Esophagus mucosa (tissue), 1 donor: ENCODE data around the gene ZNF774. TPM values are rescaled to one million over a fixed set of nuclear protein-coding genes. Genes with fewer than 3 reads are reported as not detected.
"Not testable (repeated sequence)": the region's sequence is repeated elsewhere in the genome, so short reads cannot be mapped to it uniquely, and the experiment has no call there.

Experiments
- ATAC-seq: fragments of 200-7000 bp; cut with Tn5 transposase; one replicate; pipeline ENCODE4 v1.9.1; 2020
- total RNA-seq: library from RNA; stranded (reverse); gene quantifications from one replicate; pipeline ENCODE4 v1.2.4, GENCODE V29; 2023
- donor health status: DM: yes; HTN: yes; CAD: no.

ZNF774 gene
- total RNA-seq, 1 donor from 2014 or later, result 2.4 TPM

GRCh38 chr15:90393040-90393439 lies 41.0 kb downstream of the ZNF774 start:
- no peak for ATAC-seq

GRCh38 chr15:90394074-90394473 lies 42.0 kb downstream of the ZNF774 start:
- no peak for ATAC-seq

GRCh38 chr15:90394748-90395442 lies 42.8 kb downstream of the ZNF774 start:
- ATAC-seq, result no peak

GRCh38 chr15:90396321-90396720 lies 44.2 kb downstream of the ZNF774 start:
- no peak for ATAC-seq

GRCh38 chr15:90400005-90400758 lies 48.1 kb downstream of the ZNF774 start:
- ATAC-seq, result no peak

GRCh38 chr15:90400759-90401314 lies 48.8 kb downstream of the ZNF774 start:
- ATAC-seq, result peak; percentile 92

- no peak for ATAC-seq
Measured at GRCh38 chr15:90401495-90401894, 49.4 kb downstream of the ZNF774 start.

- ATAC-seq, result peak; percentile 77
Measured at GRCh38 chr15:90402223-90402622, 50.1 kb downstream of the ZNF774 start.

GRCh38 chr15:90402767-90403166 lies 50.7 kb downstream of the ZNF774 start:
- no peak for ATAC-seq

GRCh38 chr15:90405055-90405607 lies 53.0 kb downstream of the ZNF774 start:
- ATAC-seq, result no peak

GRCh38 chr15:90407336-90407735 lies 55.3 kb downstream of the ZNF774 start:
- ATAC-seq, result no peak

- ATAC-seq, result no peak
Measured at GRCh38 chr15:90407871-90408317, 55.8 kb downstream of the ZNF774 start.

- no peak for ATAC-seq
Measured at GRCh38 chr15:90408657-90409056, 56.6 kb downstream of the ZNF774 start.

GRCh38 chr15:90409587-90409986 lies 57.5 kb downstream of the ZNF774 start:
- ATAC-seq, result not testable (repeated sequence)

GRCh38 chr15:90410316-90410715 lies 58.2 kb downstream of the ZNF774 start:
- not testable (repeated sequence) for ATAC-seq

GRCh38 chr15:90411176-90411575 lies 59.1 kb downstream of the ZNF774 start:
- no peak for ATAC-seq

Other genes with a start within 250 kb of the ZNF774 start
- gene IDH2, start 249.8 kb upstream of the ZNF774 start, total RNA-seq, result 114 TPM
- 216 TPM for gene SEMA4B, start 151.0 kb upstream of the ZNF774 start, total RNA-seq
- gene CIB1, start 118.3 kb upstream of the ZNF774 start, total RNA-seq, result 118 TPM
- gene GDPGP1, start 118.1 kb upstream of the ZNF774 start, total RNA-seq, result 6.5 TPM
- gene TTLL13, start 102.7 kb upstream of the ZNF774 start, total RNA-seq, result not detected
- 41.0 TPM for gene NGRN, start 86.6 kb upstream of the ZNF774 start, total RNA-seq
- gene IQGAP1, start 36.0 kb downstream of the ZNF774 start, total RNA-seq, result 157 TPM
- gene CRTC3, start 177.6 kb downstream of the ZNF774 start, total RNA-seq, result 13.0 TPM